CD14-positive monocyte (primary cell): ENCODE measurements around the gene IL26. TPM values are rescaled to one million over a fixed set of nuclear protein-coding genes. Genes with fewer than 3 reads are reported as not detected.
"Not testable (repeated sequence)": the region's sequence is repeated elsewhere in the genome, so short reads cannot be mapped to it uniquely, and the experiment has no call there.

Experiments
- DNase-seq, 3 donors: peaks; one replicate each; pipeline ENCODE4 v3.0.0-alpha.2; 2011 to 2022
- H2AFZ ChIP-seq: 2 replicates; pipeline ENCODE4 v1.6.0; 2012; ENCODE audit warnings: mild to moderate bottlenecking, low read depth, low read length, inconsistent platforms; ENCODE audit not compliant: insufficient read depth, poor library complexity, severe bottlenecking
- H3K27ac ChIP-seq, 2 donors: 1 replicate in 1 of 2; 2 replicates in 1 of 2; pipeline ENCODE4 v1.5.1; 2012 to 2013; ENCODE audit warnings: low read length in 2 of 2, control low read depth in 1 of 2, inconsistent platforms in 1 of 2, low read depth in 1 of 2, mild to moderate bottlenecking in 1 of 2
- H3K27me3 ChIP-seq, 2 donors: one replicate each; pipeline versions ENCODE4 v1.6.0 to v1.6.1; 2011 to 2013; ENCODE audit warnings: low read length in 2 of 2; ENCODE audit not compliant: control insufficient read depth in 2 of 2, insufficient read depth in 2 of 2
- H3K36me3 ChIP-seq, 2 donors: replicated peaks in 1 of 2; 1 replicate in 1 of 2; 2 replicates in 1 of 2; pipeline versions ENCODE4 v1.5.1 to v1.6.1; 2012 to 2013; ENCODE audit warnings: low read length in 2 of 2, control low read depth in 1 of 2, inconsistent platforms in 1 of 2, mild to moderate bottlenecking in 1 of 2; ENCODE audit not compliant: insufficient read depth in 2 of 2, control insufficient read depth in 1 of 2
- H3K4me1 ChIP-seq, 2 donors: 1 replicate in 1 of 2; 2 replicates in 1 of 2; pipeline versions ENCODE4 v1.5.1 to v1.6.1; 2012 to 2013; ENCODE audit warnings: low read length in 2 of 2, control low read depth in 1 of 2, inconsistent platforms in 1 of 2, mild to moderate bottlenecking in 1 of 2, moderate library complexity in 1 of 2; ENCODE audit not compliant: insufficient read depth in 2 of 2, control insufficient read depth in 1 of 2
- H3K4me2 ChIP-seq: replicated peaks from 2 replicates; pipeline ENCODE3; 2012; ENCODE audit warnings: low read length, moderate library complexity, mild to moderate bottlenecking; ENCODE audit not compliant: poor library complexity, severe bottlenecking; ENCODE audit errors: extremely low read depth
- H3K4me3 ChIP-seq, 3 experiments: fragments of 200-600 bp in 1 of 3; sonication (generic) in 1 of 3; replicated peaks in 1 of 3; 1 replicate in 2 of 3; 2 replicates in 1 of 3; pipeline ENCODE4 v1.5.1; 2011 to 2013; ENCODE audit warnings: low read length in 3 of 3, mild to moderate bottlenecking in 3 of 3, control low read depth in 2 of 3, low read depth in 2 of 3, inconsistent platforms in 1 of 3, moderate library complexity in 1 of 3
- H3K79me2 ChIP-seq: 2 replicates; pipeline ENCODE4 v1.6.0; 2012; ENCODE audit warnings: mild to moderate bottlenecking, control low read depth, inconsistent platforms, low read length, moderate library complexity; ENCODE audit not compliant: insufficient read depth
- H3K9ac ChIP-seq: 2 replicates; pipeline ENCODE4 v1.6.0; 2017; ENCODE audit warnings: low read length, mild to moderate bottlenecking; ENCODE audit not compliant: insufficient read depth, poor library complexity, severe bottlenecking
- H3K9me3 ChIP-seq, 2 donors: replicated peaks in 1 of 2; 1 replicate in 1 of 2; 2 replicates in 1 of 2; pipeline versions ENCODE4 v1.5.1 to v1.6.1; 2012 to 2013; ENCODE audit warnings: low read length in 2 of 2, control low read depth in 1 of 2; ENCODE audit not compliant: control insufficient read depth in 1 of 2, insufficient read depth in 1 of 2
- H4K20me1 ChIP-seq: 2 replicates; pipeline ENCODE4 v1.6.0; 2012; ENCODE audit warnings: mild to moderate bottlenecking, low read length, control low read depth, moderate library complexity; ENCODE audit not compliant: insufficient read depth
- H3K27ac Mint-ChIP-seq, 7 donors: one replicate each; pipeline ENCODE4 v1.8.0; 2020; ENCODE audit warnings: mild to moderate bottlenecking in 7 of 7, mixed read lengths in 7 of 7, moderate library complexity in 6 of 7, inconsistent platforms in 2 of 7
- H3K27me3 Mint-ChIP-seq, 3 donors: one replicate each; pipeline ENCODE4 v1.8.0; 2021 to 2022; ENCODE audit warnings: low read depth in 3 of 3, mild to moderate bottlenecking in 3 of 3, mixed read lengths in 3 of 3, moderate library complexity in 3 of 3, inconsistent platforms in 1 of 3
- H3K36me3 Mint-ChIP-seq, 2 donors: one replicate each; pipeline ENCODE4 v1.8.0; 2020; ENCODE audit warnings: mixed read lengths in 2 of 2, inconsistent platforms in 1 of 2, mild to moderate bottlenecking in 1 of 2
- H3K4me1 Mint-ChIP-seq: one replicate; pipeline ENCODE4 v1.8.0; 2020; ENCODE audit warnings: mild to moderate bottlenecking, mixed read lengths
- H3K4me3 Mint-ChIP-seq, 2 donors: one replicate each; pipeline ENCODE4 v1.8.0; 2020; ENCODE audit warnings: mild to moderate bottlenecking in 2 of 2, mixed read lengths in 2 of 2, moderate library complexity in 1 of 2
- H3K9me3 Mint-ChIP-seq, 7 donors: one replicate each; pipeline ENCODE4 v1.8.0; 2020 to 2022; ENCODE audit warnings: mixed read lengths in 7 of 7, mild to moderate bottlenecking in 6 of 7, moderate library complexity in 6 of 7, inconsistent platforms in 2 of 7
- WGBS: methylation state at CpG from one replicate; pipeline ENCODE4 v1.1.5; 2013; ENCODE audit warnings: missing lambda C conversion rate; ENCODE audit not compliant: insufficient coverage; 5-methylcytosine and 5-hydroxymethylcytosine counted together
- intact Hi-C, 2 donors: fragments of 100-400 bp; cut with micrococcal nuclease; formaldehyde crosslinking; loops; one replicate each; pipeline versions ENCODE4 v1.15.0 to v1.15.1; 2023
- polyA plus RNA-seq, 3 donors: library from polyadenylated mRNA; depleted of rRNA in 1 of 3; unstranded in 2 of 3; stranded (reverse) in 1 of 3; fragments of 300-500 nt in 2 of 3; fragments of >200 nt in 1 of 3; fragmentation: Illumina TruSeq in 2 of 3; gene quantifications; 1 replicate in 2 of 3; 2 replicates in 1 of 3; pipeline ENCODE4 v1.2.3, GENCODE V29; 2012 to 2021
- TF ChIP-seq, protein P1 (sequence below): fragments of 200-600 bp; IDR thresholded peaks from one replicate; pipeline ENCODE4 v1.8.0; 2022; ENCODE audit warnings: antibody characterized with exemption, mild to moderate bottlenecking

The IL26 gene
- polyA plus RNA-seq, 3 donors = not detected

DNA sequence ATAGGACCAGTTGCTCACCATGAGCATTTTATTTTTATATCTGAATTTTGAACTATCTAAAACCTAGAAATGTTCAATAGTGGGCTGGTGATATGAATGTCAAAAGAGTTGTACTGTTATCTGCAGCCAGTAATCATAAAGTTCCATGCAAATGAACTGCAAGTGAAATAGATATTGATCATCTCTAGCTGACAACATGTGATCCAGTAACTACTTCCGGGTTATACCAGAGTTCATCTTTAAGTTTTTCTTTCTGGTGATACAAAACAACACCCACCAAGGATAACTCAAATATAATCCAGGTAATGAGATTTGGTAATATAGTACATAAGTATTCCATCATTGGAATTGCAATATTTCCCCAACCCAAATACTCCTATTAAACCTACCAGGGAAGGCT lies 4.1 kb downstream of the IL26 start:
- Histone ChIP-seq H3K4me3 (no peak overlapping the region), H4K20me1 (no peaks in the 10 kb centered on the region), H3K36me3 (no peaks in the 10 kb centered on the region), H3K9ac (no peak overlapping the region), H3K9me3 (no peaks in the 10 kb centered on the region), H3K27me3 (peaks cover 2 to 7% of the 10 kb centered on the region in 2 donors), H2AFZ (no peak overlapping the region), H3K27ac (no peak overlapping the region), H3K4me1 (peaks cover 0 to 5% of the 10 kb centered on the region in 2 donors), H3K79me2 (no peaks in the 10 kb centered on the region), H3K4me2 (no peak overlapping the region)
- no peaks in the 10 kb centered on the region for H3K9me3 Mint-ChIP-seq
- H3K27ac Mint-ChIP-seq = no peak overlapping the region
- TF ChIP-seq, protein P1, sequence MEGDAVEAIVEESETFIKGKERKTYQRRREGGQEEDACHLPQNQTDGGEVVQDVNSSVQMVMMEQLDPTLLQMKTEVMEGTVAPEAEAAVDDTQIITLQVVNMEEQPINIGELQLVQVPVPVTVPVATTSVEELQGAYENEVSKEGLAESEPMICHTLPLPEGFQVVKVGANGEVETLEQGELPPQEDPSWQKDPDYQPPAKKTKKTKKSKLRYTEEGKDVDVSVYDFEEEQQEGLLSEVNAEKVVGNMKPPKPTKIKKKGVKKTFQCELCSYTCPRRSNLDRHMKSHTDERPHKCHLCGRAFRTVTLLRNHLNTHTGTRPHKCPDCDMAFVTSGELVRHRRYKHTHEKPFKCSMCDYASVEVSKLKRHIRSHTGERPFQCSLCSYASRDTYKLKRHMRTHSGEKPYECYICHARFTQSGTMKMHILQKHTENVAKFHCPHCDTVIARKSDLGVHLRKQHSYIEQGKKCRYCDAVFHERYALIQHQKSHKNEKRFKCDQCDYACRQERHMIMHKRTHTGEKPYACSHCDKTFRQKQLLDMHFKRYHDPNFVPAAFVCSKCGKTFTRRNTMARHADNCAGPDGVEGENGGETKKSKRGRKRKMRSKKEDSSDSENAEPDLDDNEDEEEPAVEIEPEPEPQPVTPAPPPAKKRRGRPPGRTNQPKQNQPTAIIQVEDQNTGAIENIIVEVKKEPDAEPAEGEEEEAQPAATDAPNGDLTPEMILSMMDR = no peak
- H3K27me3 Mint-ChIP-seq = peaks cover 6 to 22% (median 8%) of the 10 kb centered on the region in 3 donors
- H3K4me3 Mint-ChIP-seq = no peak overlapping the region
- intact Hi-C loops = loop anchor here (5.0 kb wide), 2 partner anchors 96 to 101 kb away; no protein-coding TSS in a partner anchor
- no peak for DNase-seq
- no peaks in the 10 kb centered on the region for H3K36me3 Mint-ChIP-seq
- peaks cover 6% of the 10 kb centered on the region for H3K4me1 Mint-ChIP-seq
- WGBS = no CpG with 5 or more reads among the region's 1 CpG

DNA sequence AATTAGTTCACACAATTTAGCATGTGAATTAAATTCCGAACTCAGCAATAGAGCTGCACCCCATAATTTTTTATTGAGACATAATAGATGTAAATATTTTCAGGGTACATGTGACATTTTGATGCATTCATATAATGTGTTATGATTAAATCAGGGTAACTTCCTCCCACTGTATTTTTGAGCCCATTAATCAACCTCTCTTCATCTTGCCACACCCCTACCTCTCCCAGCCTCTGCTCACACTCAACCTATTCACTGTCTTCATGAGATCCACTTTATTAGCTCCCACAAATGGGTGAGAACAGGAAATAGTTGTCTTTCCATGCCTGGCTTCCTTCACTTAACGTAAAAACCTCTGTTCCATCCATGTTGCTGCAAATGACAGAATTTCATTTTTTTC lies 14.7 kb downstream of the IL26 start:
- Mint-ChIP-seq H3K9me3 (peaks cover 0 to 5% (median 1%) of the 10 kb centered on the region in 7 donors), H3K4me1 (no peaks in the 10 kb centered on the region), H3K36me3 (no peaks in the 10 kb centered on the region), H3K4me3 (no peak overlapping the region), H3K27me3 (peaks cover 2 to 16% (median 13%) of the 10 kb centered on the region in 3 donors), H3K27ac (no peak overlapping the region)
- Histone ChIP-seq H3K9ac (no peak overlapping the region), H3K27me3 (peaks cover 0 to 9% of the 10 kb centered on the region in 2 donors), H3K4me1 (no peaks in the 10 kb centered on the region), H4K20me1 (no peaks in the 10 kb centered on the region), H3K27ac (no peak overlapping the region), H3K79me2 (no peaks in the 10 kb centered on the region), H3K4me3 (no peak overlapping the region), H3K36me3 (no peaks in the 10 kb centered on the region), H3K9me3 (no peaks in the 10 kb centered on the region), H3K4me2 (no peak overlapping the region), H2AFZ (no peak overlapping the region)
- TF ChIP-seq, protein P1 = no peak
- intact Hi-C loops = no loop called here
- no CpG with 5 or more reads among the region's 2 CpGs for WGBS
- no peak for DNase-seq

DNA sequence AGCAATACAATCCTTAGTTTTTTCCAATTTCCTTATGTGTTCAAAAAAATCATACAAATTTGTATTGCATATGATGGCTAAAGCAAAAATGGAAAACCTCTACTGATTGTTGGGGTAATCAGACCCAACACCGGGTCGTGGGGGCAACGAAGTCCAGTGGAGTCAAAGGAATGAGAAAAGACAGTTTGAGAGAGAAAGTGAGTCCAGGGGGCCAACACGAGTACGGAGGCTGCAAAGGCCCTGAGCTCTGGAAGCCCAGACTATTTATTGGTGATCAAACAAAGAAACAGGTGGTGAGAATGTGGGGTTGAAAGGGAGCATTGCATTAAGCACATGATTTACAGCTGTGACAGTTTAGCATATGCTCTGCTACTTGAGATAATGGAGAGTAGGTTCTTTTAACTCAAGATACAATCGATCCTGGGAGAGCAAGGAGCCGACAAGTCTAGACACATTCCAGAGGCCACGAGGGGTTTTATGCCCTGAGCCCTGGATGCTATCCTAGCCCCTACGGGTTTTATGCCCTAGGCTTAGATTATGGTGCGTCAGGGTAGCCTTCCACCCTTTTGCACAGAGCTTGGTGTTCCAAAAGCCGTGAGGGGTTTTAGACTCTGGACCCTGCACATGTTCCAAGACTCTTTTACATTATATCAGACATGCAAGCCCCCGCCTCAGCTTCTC lies 16.4 kb downstream of the IL26 start:
- not testable (repeated sequence) for H3K4me1 ChIP-seq

More for the DNA sequence above, 16.4 kb downstream of the IL26 start:
- H3K27ac Mint-ChIP-seq, H3K36me3 Mint-ChIP-seq, DNase-seq, H3K79me2 ChIP-seq, H3K4me2 ChIP-seq, H3K4me3 ChIP-seq, H3K4me3 Mint-ChIP-seq, intact Hi-C loops, H3K9me3 ChIP-seq, H3K4me1 Mint-ChIP-seq, H3K27ac ChIP-seq, H3K36me3 ChIP-seq, H3K9me3 Mint-ChIP-seq, H4K20me1 ChIP-seq, H3K27me3 ChIP-seq, H2AFZ ChIP-seq, H3K9ac ChIP-seq: not testable (repeated sequence)
- WGBS = 85% methylated on average over 8 of the region's 12 CpGs
- H3K27me3 Mint-ChIP-seq = peaks cover 2 to 17% (median 10%) of the 10 kb centered on the region in 3 donors
